IMR-90 (cell line): Measurements from ENCODE around the gene CLDN11. TPM values are rescaled to one million over a fixed set of nuclear protein-coding genes. Genes with fewer than 3 reads are reported as not detected.

ENCODE experiments used
- ATAC-seq: fragments of 200-7000 bp; cut with Tn5 transposase; 2 replicates; pipeline ENCODE4 v1.9.1; 2020; ENCODE audit warnings: low read depth, mild to moderate bottlenecking, moderate library complexity
- BruUV-seq: library from RNA; stranded (reverse); fragments of 400-500 nt; replicated peaks from 2 replicates; lab custom pipeline; 2021; lab: Mats Ljungman, UMichigan
- CTCF ChIA-PET: fragments of 300-600 bp; formaldehyde crosslinking; extraction: SDS; loops from one replicate; lab custom pipeline; 2021; ENCODE audit warnings: antibody characterized with exemption; lab: Yijun Ruan, JAX
- POLR2A ChIA-PET: fragments of 300-600 bp; sonication (Branson Sonifier 250); formaldehyde crosslinking; loops from one replicate; lab custom pipeline; 2022; ENCODE audit warnings: antibody characterized with exemption; ENCODE audit not compliant: unreplicated experiment; lab: Charles Lee
- DNase-seq: peaks from one replicate; pipeline ENCODE4 v3.0.0; 2013
- H2AFZ ChIP-seq: replicated peaks from 2 replicates; pipeline ENCODE3; 2013; ENCODE audit warnings: low read length, mild to moderate bottlenecking; ENCODE audit not compliant: poor library complexity
- H2AK5ac ChIP-seq: 2 replicates; pipeline ENCODE4 v1.6.1; 2013; ENCODE audit warnings: low read depth, low read length, inconsistent platforms
- H2AK9ac ChIP-seq: replicated peaks from 2 replicates; pipeline ENCODE3; 2013; ENCODE audit warnings: mild to moderate bottlenecking, low read depth, low read length, moderate library complexity; ENCODE audit not compliant: poor library complexity
- H2BK120ac ChIP-seq: 2 replicates; pipeline ENCODE4 v1.6.1; 2013; ENCODE audit warnings: low read depth, low read length, inconsistent platforms
- H2BK15ac ChIP-seq: 3 replicates; pipeline ENCODE4 v1.6.1; 2013; ENCODE audit warnings: low read depth, low read length, inconsistent platforms
- H2BK20ac ChIP-seq: 2 replicates; pipeline ENCODE4 v1.6.1; 2013; ENCODE audit warnings: low read depth, mild to moderate bottlenecking, inconsistent platforms, low read length, moderate library complexity
- H2BK5ac ChIP-seq: 2 replicates; pipeline ENCODE4 v1.6.1; 2013; ENCODE audit warnings: mild to moderate bottlenecking, low read depth, low read length, inconsistent platforms; ENCODE audit not compliant: poor library complexity, severe bottlenecking
- H3K14ac ChIP-seq: replicated peaks from 2 replicates; pipeline ENCODE4 v1.6.1; 2013; ENCODE audit warnings: low read depth, low read length, inconsistent platforms
- H3K18ac ChIP-seq: 2 replicates; pipeline ENCODE4 v1.6.1; 2013; ENCODE audit warnings: low read depth, low read length, control low read depth
- H3K23ac ChIP-seq: 2 replicates; pipeline ENCODE4 v1.6.1; 2013; ENCODE audit warnings: low read depth, low read length, inconsistent platforms
- H3K27ac ChIP-seq: 2 replicates; pipeline ENCODE4 v1.5.1; 2013; ENCODE audit warnings: mild to moderate bottlenecking, control low read depth, low read length; ENCODE audit not compliant: insufficient read depth
- H3K27me3 ChIP-seq: 2 replicates; pipeline ENCODE4 v1.6.1; 2013; ENCODE audit warnings: low read length; ENCODE audit not compliant: control insufficient read depth, insufficient read depth
- H3K36me3 ChIP-seq: 2 replicates; pipeline ENCODE4 v1.6.1; 2013; ENCODE audit warnings: low read length, mixed read lengths; ENCODE audit not compliant: control insufficient read depth, insufficient read depth
- H3K4ac ChIP-seq: 2 replicates; pipeline ENCODE4 v1.6.1; 2013; ENCODE audit warnings: low read depth, low read length, inconsistent platforms
- H3K4me1 ChIP-seq: 2 replicates; pipeline ENCODE4 v1.6.1; 2013; ENCODE audit warnings: low read length, mixed read lengths; ENCODE audit not compliant: control insufficient read depth, insufficient read depth
- H3K4me2 ChIP-seq: 2 replicates; pipeline ENCODE4 v1.6.1; 2013; ENCODE audit warnings: low read depth, mild to moderate bottlenecking, control low read depth, low read length, moderate library complexity
- H3K4me3 ChIP-seq: 2 replicates; pipeline ENCODE4 v1.5.1; 2013; ENCODE audit warnings: low read depth, mild to moderate bottlenecking, control low read depth, low read length, moderate library complexity; ENCODE audit not compliant: insufficient read depth
- H3K56ac ChIP-seq: 2 replicates; pipeline ENCODE4 v1.6.1; 2013; ENCODE audit warnings: low read length, inconsistent platforms; ENCODE audit not compliant: insufficient read depth; ENCODE audit errors: extremely low read depth
- H3K79me1 ChIP-seq, 2 experiments: 2 replicates each; pipeline ENCODE4 v1.6.1; 2013; ENCODE audit warnings: low read length in 2 of 2, inconsistent platforms in 1 of 2, low read depth in 1 of 2
- H3K9ac ChIP-seq: 2 replicates; pipeline ENCODE4 v1.6.1; 2013; ENCODE audit warnings: low read depth, low read length, control low read depth
- H3K9me1 ChIP-seq: 2 replicates; pipeline ENCODE4 v1.6.1; 2013; ENCODE audit warnings: low read length, inconsistent platforms; ENCODE audit not compliant: insufficient read depth
- H3K9me3 ChIP-seq: 2 replicates; pipeline ENCODE4 v1.6.1; 2013; ENCODE audit warnings: low read length; ENCODE audit not compliant: control insufficient read depth, insufficient read depth
- H4K20me1 ChIP-seq: 2 replicates; pipeline ENCODE4 v1.6.1; 2013; ENCODE audit warnings: low read length, inconsistent platforms; ENCODE audit not compliant: insufficient read depth
- H4K5ac ChIP-seq: 2 replicates; pipeline ENCODE4 v1.6.1; 2013; ENCODE audit warnings: mild to moderate bottlenecking, low read depth, low read length, control low read depth
- H4K8ac ChIP-seq, 2 experiments: 2 replicates each; pipeline ENCODE4 v1.6.1; 2013; ENCODE audit warnings: low read depth in 2 of 2, low read length in 2 of 2, control low read depth in 1 of 2, inconsistent platforms in 1 of 2
- H4K91ac ChIP-seq: 2 replicates; pipeline ENCODE4 v1.6.1; 2013; ENCODE audit warnings: low read depth, low read length, inconsistent platforms; ENCODE audit not compliant: insufficient read depth
- BHLHE40 ChIP-seq: fragments of 150-350 bp; IDR thresholded peaks from 2 replicates; pipeline ENCODE4 v1.6.1; 2016; ENCODE audit warnings: mild to moderate bottlenecking, low read depth, low read length
- CHD1 ChIP-seq: IDR thresholded peaks from 2 replicates; pipeline ENCODE4 v1.6.1; 2012; ENCODE audit warnings: low read depth, low read length, improper control_type of control experiment
- FOS ChIP-seq: fragments of 150-350 bp; IDR thresholded peaks from 2 replicates; pipeline ENCODE4 v1.6.1; 2016; ENCODE audit warnings: low read depth, low read length
- MAZ ChIP-seq: IDR thresholded peaks from 2 replicates; pipeline ENCODE4 v1.6.1; 2012; ENCODE audit warnings: low read depth, mild to moderate bottlenecking, low read length, improper control_type of control experiment, moderate library complexity, borderline replicate concordance
- NFE2L2 ChIP-seq: fragments of 150-350 bp; IDR thresholded peaks from 2 replicates; pipeline ENCODE4 v1.6.1; 2016; ENCODE audit warnings: low read depth, mild to moderate bottlenecking, low read length
- POLR2A ChIP-seq: IDR thresholded peaks from 2 replicates; pipeline ENCODE4 v1.6.1; 2012; ENCODE audit warnings: mild to moderate bottlenecking, low read depth, low read length
- RAD21 ChIP-seq: IDR thresholded peaks from 2 replicates; pipeline ENCODE4 v1.6.1; 2012; ENCODE audit warnings: low read length, improper control_type of control experiment
- WGBS, 2 experiments: methylation state at CpG; one replicate each; pipeline versions ENCODE4 v1.1.5 to v1.1.7; 2013; ENCODE audit warnings: missing lambda C conversion rate in 2 of 2; ENCODE audit not compliant: insufficient read length in 1 of 2; ENCODE audit errors: extremely low coverage in 2 of 2; 5-methylcytosine and 5-hydroxymethylcytosine counted together
- dilution Hi-C: fragments of 300-500 bp; cut with HindIII; formaldehyde crosslinking; loops from one replicate; pipeline ENCODE4 v1.14.3; 2018; ENCODE audit warnings: low sequenced_read_pairs; ENCODE audit not compliant: unreplicated experiment
- in situ Hi-C: fragments of 300-500 bp; cut with MboI; formaldehyde crosslinking; loops from 3 replicates; pipeline ENCODE4 v1.14.3; 2019; ENCODE audit warnings: low sequenced_read_pairs, inconsistent platforms, mixed read lengths
- intact Hi-C: fragments of 100-400 bp; cut with micrococcal nuclease; formaldehyde crosslinking; loops from 2 replicates; pipeline ENCODE4 v1.10.0; 2022
- polyA plus RNA-seq, 3 experiments: library from polyadenylated mRNA; depleted of rRNA; stranded (reverse); fragments of >200 nt; gene quantifications; 2 replicates each; pipeline ENCODE4 v1.2.3, GENCODE V29; 2012; ENCODE audit warnings: low replicate concordance in 1 of 3
- total RNA-seq: library from RNA; depleted of rRNA; stranded (reverse); fragments of >200 nt; gene quantifications from 2 replicates; pipeline ENCODE4 v1.2.3, GENCODE V29; 2012
- TF ChIP-seq, protein P1 (sequence below): conservative IDR thresholded peaks from 2 replicates; pipeline ENCODE4 v1.5.1; 2012; ENCODE audit warnings: mild to moderate bottlenecking, low read depth, low read length, improper control_type of control experiment

The CLDN11 gene
- total and polyA plus RNA-seq, 2 of the 4 experiments (the other 2 are of a cell fraction), result 245 to 318 TPM

GRCh38 chr3:170414202-170414663 lies 4.4 kb upstream of the CLDN11 start (continued):
- TF ChIP-seq FOS, result peak; percentile 67; the same call in 1 of the 2 replicates

GRCh38 chr3:170417090-170417489 lies 1.6 kb upstream of the CLDN11 start:
- Histone ChIP-seq H2BK5ac (no peak overlapping the region), H3K27me3 (no peaks in the 10 kb centered on the region), H3K79me1 (peaks cover 10 to 34% of the 10 kb centered on the region in 2 experiments), H3K4ac (peak overlapping the region; percentile 10; the same call in 1 of the 2 replicates), H3K4me1 (peaks cover 6% of the 10 kb centered on the region), H2AK9ac (no peak overlapping the region), H2AK5ac (0 out of 2 replicates have a peak overlapping the region, but pooled peaks have one; percentile 57), H4K20me1 (peaks cover 8% of the 10 kb centered on the region; the same call in 1 of the 2 replicates), H4K91ac (no peak overlapping the region; the same call in 1 of the 2 replicates), H4K5ac (no peak overlapping the region), H2BK15ac (no peak overlapping the region; the same call in 2 of the 3 replicates), H3K14ac (no peak overlapping the region; the same call in 1 of the 2 replicates), H3K4me3 (no peak overlapping the region), H3K4me2 (no peak overlapping the region), H3K9ac (no peak overlapping the region), H4K8ac (no peak overlapping the region; a peak in 1 of 4 replicates), H3K18ac (no peak overlapping the region), H3K56ac (no peak overlapping the region), H3K36me3 (peaks cover 6% of the 10 kb centered on the region), H2AFZ (no peak overlapping the region), H2BK120ac (peak overlapping the region; percentile 54), H3K9me3 (no peaks in the 10 kb centered on the region), H3K23ac (no peak overlapping the region; the same call in 1 of the 2 replicates), H2BK20ac (peak overlapping the region; percentile 60; the same call in 1 of the 2 replicates), H3K27ac (no peak overlapping the region), H3K9me1 (peaks cover 3% of the 10 kb centered on the region; the same call in 1 of the 2 replicates)
- DNase-seq (no peak), ATAC-seq (no peak)
- TF ChIP-seq RAD21, result no peak
- TF ChIP-seq, protein P1, sequence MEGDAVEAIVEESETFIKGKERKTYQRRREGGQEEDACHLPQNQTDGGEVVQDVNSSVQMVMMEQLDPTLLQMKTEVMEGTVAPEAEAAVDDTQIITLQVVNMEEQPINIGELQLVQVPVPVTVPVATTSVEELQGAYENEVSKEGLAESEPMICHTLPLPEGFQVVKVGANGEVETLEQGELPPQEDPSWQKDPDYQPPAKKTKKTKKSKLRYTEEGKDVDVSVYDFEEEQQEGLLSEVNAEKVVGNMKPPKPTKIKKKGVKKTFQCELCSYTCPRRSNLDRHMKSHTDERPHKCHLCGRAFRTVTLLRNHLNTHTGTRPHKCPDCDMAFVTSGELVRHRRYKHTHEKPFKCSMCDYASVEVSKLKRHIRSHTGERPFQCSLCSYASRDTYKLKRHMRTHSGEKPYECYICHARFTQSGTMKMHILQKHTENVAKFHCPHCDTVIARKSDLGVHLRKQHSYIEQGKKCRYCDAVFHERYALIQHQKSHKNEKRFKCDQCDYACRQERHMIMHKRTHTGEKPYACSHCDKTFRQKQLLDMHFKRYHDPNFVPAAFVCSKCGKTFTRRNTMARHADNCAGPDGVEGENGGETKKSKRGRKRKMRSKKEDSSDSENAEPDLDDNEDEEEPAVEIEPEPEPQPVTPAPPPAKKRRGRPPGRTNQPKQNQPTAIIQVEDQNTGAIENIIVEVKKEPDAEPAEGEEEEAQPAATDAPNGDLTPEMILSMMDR, result no peak
- TF ChIP-seq CHD1, result no peak
- TF ChIP-seq POLR2A, result no peak
- no peak for TF ChIP-seq NFE2L2
- TF ChIP-seq BHLHE40, result no peak
- TF ChIP-seq FOS, result no peak
- no peak for TF ChIP-seq MAZ
- intact Hi-C loops, result loop anchor here (5.0 kb wide), 1 partner anchor 335 kb away; no protein-coding TSS in a partner anchor
- no CpG with 5 or more reads among the region's 1 CpG for WGBS, 2 experiments
- ChIA-PET POLR2A (no interaction called here), CTCF (interaction anchor here (1.7 to 1.9 kb wide), 2 partner anchors 14 to 394 kb away, joined by 4 to 7 read pairs; no protein-coding TSS in a partner anchor)
- BruUV-seq, result no TSS peak
- in situ Hi-C loops, result loop anchor here (5.0 kb wide), 1 partner anchor 395 kb away; no protein-coding TSS in a partner anchor
- dilution Hi-C loops, result no loop called here
